ENCODE data around the gene CORO2A.

- TF ChIP-seq CTCF (IDR thresholded peaks at IDR 0.05), result no peak
- no peak for TF ChIP-seq POLR2AphosphoS5 (IDR thresholded peaks at IDR 0.05)
- no peak for TF ChIP-seq POLR2A (IDR thresholded peaks at IDR 0.05)
These were observed 106.0 kb downstream of the CORO2A start for GRCh38 chr9:98086461-98086860.

Data from prostate gland (tissue), 2 donors.